ENCODE measurements around the gene KCNN3. TPM values are rescaled to one million over a fixed set of nuclear protein-coding genes. Genes with fewer than 3 reads are reported as not detected.

KCNN3 gene
- total and polyA plus RNA-seq, 5 donors: 1.2 to 3.8 (median 3.3) TPM

- ATAC-seq: peak in 1 of 2 donors; percentile 42
Measured at GRCh38 chr1:154720328-154721297, 149.5 kb downstream of the KCNN3 start.

GRCh38 chr1:154719586-154720327, 150.3 kb downstream of the KCNN3 start:
- Histone ChIP-seq H3K27ac (ENCODE audit: low read length) (no peak overlapping the region), H3K4me1 (ENCODE audit: control insufficient read depth, insufficient read depth, low read length) (peaks cover 2% of the 10 kb centered on the region), H3K27me3 (ENCODE audit: control insufficient read depth, insufficient read depth) (no peaks in the 10 kb centered on the region), H3K9me3 (ENCODE audit: control insufficient read depth, low read length) (no peaks in the 10 kb centered on the region), H3K4me3 (ENCODE audit: low read length) (no peak overlapping the region)
- 87% methylated on average over 8 of the region's 8 CpGs for WGBS
- DNase-seq (no peak), ATAC-seq (no peak)
- intact Hi-C loops (cut with DNase I): no loop called here

More at GRCh38 chr1:154720328-154721297, 149.5 kb downstream of the KCNN3 start:
- no peak for DNase-seq
- no peaks in the 10 kb centered on the region for H3K27me3 ChIP-seq (ENCODE audit: control insufficient read depth, insufficient read depth)
- peaks cover 2% of the 10 kb centered on the region for H3K4me1 ChIP-seq (ENCODE audit: control insufficient read depth, insufficient read depth, low read length)
- H3K4me3 ChIP-seq (ENCODE audit: low read length): no peak overlapping the region
- no peaks in the 10 kb centered on the region for H3K9me3 ChIP-seq (ENCODE audit: control insufficient read depth, low read length)
- H3K27ac ChIP-seq (ENCODE audit: low read length): no peak overlapping the region
- intact Hi-C loops (cut with DNase I): no loop called here
- WGBS: 82% methylated on average over 16 of the region's 16 CpGs

DNA sequence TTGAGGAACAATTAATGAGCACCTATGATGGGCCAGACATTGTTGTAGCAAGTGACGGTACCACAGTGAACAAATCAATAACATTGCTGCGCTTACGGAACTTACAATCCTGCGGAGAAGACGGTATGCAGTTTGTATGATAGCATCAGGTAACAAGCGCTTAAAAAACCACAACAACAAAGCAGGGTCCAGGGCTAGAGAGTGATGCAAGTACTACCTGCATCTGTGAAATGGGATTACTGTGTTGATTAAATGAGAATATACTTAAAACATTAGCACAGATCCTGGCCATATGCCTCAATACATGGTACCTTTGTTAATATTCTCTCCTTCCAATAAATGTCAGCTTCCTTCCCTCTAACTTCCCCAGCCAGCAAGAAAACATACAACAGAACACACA, 151.5 kb downstream of the KCNN3 start:
- Histone ChIP-seq H3K9me3 (ENCODE audit: control insufficient read depth, low read length) (no peaks in the 10 kb centered on the region), H3K27me3 (ENCODE audit: control insufficient read depth, insufficient read depth) (no peaks in the 10 kb centered on the region), H3K4me1 (ENCODE audit: control insufficient read depth, insufficient read depth, low read length) (peaks cover 2% of the 10 kb centered on the region), H3K4me3 (ENCODE audit: low read length) (no peak overlapping the region), H3K27ac (ENCODE audit: low read length) (no peak overlapping the region)
- no peak for DNase-seq
- WGBS: 97% methylated on average over 6 of the region's 6 CpGs
- intact Hi-C loops (cut with DNase I): no loop called here
- ATAC-seq: no peak

- DNase-seq (no peak), ATAC-seq (no peak)
- Histone ChIP-seq H3K27me3 (ENCODE audit: control insufficient read depth, insufficient read depth) (no peaks in the 10 kb centered on the region), H3K4me3 (ENCODE audit: low read length) (no peak overlapping the region), H3K27ac (ENCODE audit: low read length) (no peak overlapping the region), H3K4me1 (ENCODE audit: control insufficient read depth, insufficient read depth, low read length) (peaks cover 2% of the 10 kb centered on the region), H3K9me3 (ENCODE audit: control insufficient read depth, low read length) (no peaks in the 10 kb centered on the region)
- intact Hi-C loops (cut with DNase I): no loop called here
- 61% methylated on average over 7 of the region's 7 CpGs for WGBS
Measured at GRCh38 chr1:154717528-154717924, 152.6 kb downstream of the KCNN3 start.

GRCh38 chr1:154716614-154717527, 153.2 kb downstream of the KCNN3 start:
- ATAC-seq: no peak
- DNase-seq: no peak
- intact Hi-C loops (cut with DNase I): no loop called here

DNA sequence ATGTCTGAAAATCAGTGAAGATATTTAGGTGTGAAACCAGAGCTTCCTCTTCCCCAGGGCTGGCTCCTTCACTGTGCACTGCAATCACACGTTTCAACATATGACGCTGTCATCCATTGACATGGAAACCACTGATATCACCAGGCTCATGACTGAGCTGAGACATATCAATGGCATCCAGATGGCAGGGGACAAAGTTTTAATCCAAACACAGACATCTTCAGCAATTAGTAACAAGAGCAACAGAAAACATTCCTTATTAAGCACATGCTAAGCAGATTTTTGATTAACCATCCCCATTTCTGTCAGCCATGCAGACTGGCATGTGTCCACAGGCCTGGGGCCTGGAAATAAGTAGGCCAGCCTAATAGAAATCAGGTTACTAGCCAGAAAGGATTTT, 154.1 kb downstream of the KCNN3 start:
- ATAC-seq: peak; percentile 51 to 74
- Histone ChIP-seq H3K4me1 (ENCODE audit: control insufficient read depth, insufficient read depth, low read length) (peaks cover 2% of the 10 kb centered on the region), H3K9me3 (ENCODE audit: control insufficient read depth, low read length) (no peaks in the 10 kb centered on the region), H3K27me3 (ENCODE audit: control insufficient read depth, insufficient read depth) (no peaks in the 10 kb centered on the region), H3K4me3 (ENCODE audit: low read length) (no peak overlapping the region), H3K27ac (ENCODE audit: low read length) (no peak overlapping the region)
- DNase-seq: no peak
- 28% methylated on average over 2 of the region's 2 CpGs for WGBS
- intact Hi-C loops (cut with DNase I): no loop called here

More at GRCh38 chr1:154716614-154717527, 153.2 kb downstream of the KCNN3 start:
- Histone ChIP-seq H3K27ac (ENCODE audit: low read length) (peak overlapping the region; percentile 30), H3K27me3 (ENCODE audit: control insufficient read depth, insufficient read depth) (no peaks in the 10 kb centered on the region), H3K4me1 (ENCODE audit: control insufficient read depth, insufficient read depth, low read length) (peaks cover 2% of the 10 kb centered on the region), H3K4me3 (ENCODE audit: low read length) (no peak overlapping the region), H3K9me3 (ENCODE audit: control insufficient read depth, low read length) (no peaks in the 10 kb centered on the region)
- WGBS: 58% methylated on average over 6 of the region's 6 CpGs

GRCh38 chr1:154715385-154715784, 154.7 kb downstream of the KCNN3 start:
- H3K4me1 ChIP-seq (ENCODE audit: control insufficient read depth, insufficient read depth, low read length): no peaks in the 10 kb centered on the region
- no peaks in the 10 kb centered on the region for H3K27me3 ChIP-seq (ENCODE audit: control insufficient read depth, insufficient read depth)
- WGBS: 62% methylated on average over 5 of the region's 5 CpGs
- H3K27ac ChIP-seq (ENCODE audit: low read length): no peak overlapping the region
- no peaks in the 10 kb centered on the region for H3K9me3 ChIP-seq (ENCODE audit: control insufficient read depth, low read length)
- no peak for ATAC-seq
- intact Hi-C loops (cut with DNase I): no loop called here
- DNase-seq: no peak
- no peak overlapping the region for H3K4me3 ChIP-seq (ENCODE audit: low read length)

- peak; percentile 58 to 64 for ATAC-seq
- DNase-seq: peak in 1 of 3 donors; percentile 68
- Histone ChIP-seq H3K27me3 (ENCODE audit: control insufficient read depth, insufficient read depth) (no peaks in the 10 kb centered on the region), H3K4me1 (ENCODE audit: control insufficient read depth, insufficient read depth, low read length) (no peaks in the 10 kb centered on the region), H3K27ac (ENCODE audit: low read length) (no peak overlapping the region), H3K9me3 (ENCODE audit: control insufficient read depth, low read length) (no peaks in the 10 kb centered on the region), H3K4me3 (ENCODE audit: low read length) (no peak overlapping the region)
- intact Hi-C loops (cut with DNase I): no loop called here
- 61% methylated on average over 3 of the region's 3 CpGs for whole genome bisulfite sequencing
Measured at GRCh38 chr1:154714638-154715037, 155.4 kb downstream of the KCNN3 start.

GRCh38 chr1:154714052-154714623, 155.9 kb downstream of the KCNN3 start:
- Histone ChIP-seq H3K4me3 (ENCODE audit: low read length) (no peak overlapping the region), H3K27ac (ENCODE audit: low read length) (no peak overlapping the region), H3K9me3 (ENCODE audit: control insufficient read depth, low read length) (no peaks in the 10 kb centered on the region), H3K27me3 (ENCODE audit: control insufficient read depth, insufficient read depth) (no peaks in the 10 kb centered on the region), H3K4me1 (ENCODE audit: control insufficient read depth, insufficient read depth, low read length) (no peaks in the 10 kb centered on the region)
- no peak for DNase-seq
- intact Hi-C loops (cut with DNase I): no loop called here
- WGBS: 80% methylated on average over 2 of the region's 2 CpGs
- peak; percentile 21 to 30 for ATAC-seq

DNA sequence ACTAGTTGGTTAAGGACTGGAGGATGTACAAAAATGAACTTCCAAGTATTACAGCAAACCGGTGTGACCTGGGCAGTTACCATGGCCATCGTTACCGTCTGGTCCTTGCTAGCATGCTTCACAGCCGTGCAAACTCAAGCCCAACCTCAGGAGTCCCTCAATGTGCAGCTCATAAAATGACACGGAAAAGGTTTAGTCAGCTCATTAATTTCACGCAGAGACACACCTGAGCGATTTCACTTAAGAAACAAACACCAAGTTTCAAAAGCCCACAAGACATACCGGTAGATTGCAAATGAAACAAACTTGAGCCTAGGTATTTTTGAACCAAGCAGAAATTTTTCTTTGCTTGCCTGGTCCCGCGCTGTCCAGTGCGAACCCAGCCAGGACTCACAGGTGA, 157.1 kb downstream of the KCNN3 start:
- intact Hi-C loops (cut with DNase I): loop anchor here in 1 of 4 donors (2.0 kb wide), 1 partner anchor 38 kb away; no protein-coding TSS in a partner anchor
- H3K27ac ChIP-seq (ENCODE audit: low read length): no peak overlapping the region
- no peak for DNase-seq
- H3K9me3 ChIP-seq (ENCODE audit: control insufficient read depth, low read length): no peaks in the 10 kb centered on the region
- no peaks in the 10 kb centered on the region for H3K27me3 ChIP-seq (ENCODE audit: control insufficient read depth, insufficient read depth)
- WGBS: 94% methylated on average over 11 of the region's 11 CpGs
- no peak overlapping the region for H3K4me3 ChIP-seq (ENCODE audit: low read length)
- ATAC-seq: no peak
- H3K4me1 ChIP-seq (ENCODE audit: control insufficient read depth, insufficient read depth, low read length): no peaks in the 10 kb centered on the region

Measured in right cardiac atrium (tissue), 5 donors.